ENCODE data around the gene TTLL12.
A peak's percentile ranks its signal among the peaks of the same experiment; 100 is the strongest.
"Not testable (repeated sequence)": the region's sequence is repeated elsewhere in the genome, so short reads cannot be mapped to it uniquely, and the experiment has no call there.

Gene TTLL12

DNA sequence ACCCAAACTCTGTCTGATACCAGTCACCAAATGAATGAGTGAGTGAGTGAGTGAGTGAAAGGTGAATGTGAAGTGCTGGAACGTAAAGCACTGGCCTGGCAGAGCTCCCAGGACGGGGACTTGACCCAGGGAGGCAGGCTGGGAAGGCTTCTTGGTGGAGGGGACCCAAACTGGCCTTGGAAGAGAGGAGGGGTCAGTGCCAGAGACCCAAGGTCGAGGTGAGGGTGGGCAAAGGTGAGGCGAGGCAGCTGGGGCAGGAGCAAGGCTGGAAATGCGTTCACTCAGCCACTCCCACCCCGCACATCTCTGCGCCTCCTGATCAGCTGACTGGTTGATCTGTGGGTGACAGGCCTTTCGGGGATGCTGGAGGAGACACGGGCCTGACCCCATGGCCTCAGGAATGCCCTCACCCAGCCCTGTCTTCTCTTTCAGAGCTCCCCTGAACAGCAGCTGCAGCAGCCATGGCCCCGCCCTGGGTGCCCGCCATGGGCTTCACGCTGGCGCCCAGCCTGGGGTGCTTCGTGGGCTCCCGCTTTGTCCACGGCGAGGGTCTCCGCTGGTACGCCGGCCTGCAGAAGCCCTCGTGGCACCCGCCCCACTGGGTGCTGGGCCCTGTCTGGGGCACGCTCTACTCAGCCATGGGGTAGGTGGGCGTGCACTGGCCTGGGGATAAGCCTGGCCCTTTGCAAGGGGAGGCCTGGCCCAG, 28.0 kb downstream of the TTLL12 start:
- DNase-seq (ENCODE audit: insufficient read length, low spot score) = no peak

DNA sequence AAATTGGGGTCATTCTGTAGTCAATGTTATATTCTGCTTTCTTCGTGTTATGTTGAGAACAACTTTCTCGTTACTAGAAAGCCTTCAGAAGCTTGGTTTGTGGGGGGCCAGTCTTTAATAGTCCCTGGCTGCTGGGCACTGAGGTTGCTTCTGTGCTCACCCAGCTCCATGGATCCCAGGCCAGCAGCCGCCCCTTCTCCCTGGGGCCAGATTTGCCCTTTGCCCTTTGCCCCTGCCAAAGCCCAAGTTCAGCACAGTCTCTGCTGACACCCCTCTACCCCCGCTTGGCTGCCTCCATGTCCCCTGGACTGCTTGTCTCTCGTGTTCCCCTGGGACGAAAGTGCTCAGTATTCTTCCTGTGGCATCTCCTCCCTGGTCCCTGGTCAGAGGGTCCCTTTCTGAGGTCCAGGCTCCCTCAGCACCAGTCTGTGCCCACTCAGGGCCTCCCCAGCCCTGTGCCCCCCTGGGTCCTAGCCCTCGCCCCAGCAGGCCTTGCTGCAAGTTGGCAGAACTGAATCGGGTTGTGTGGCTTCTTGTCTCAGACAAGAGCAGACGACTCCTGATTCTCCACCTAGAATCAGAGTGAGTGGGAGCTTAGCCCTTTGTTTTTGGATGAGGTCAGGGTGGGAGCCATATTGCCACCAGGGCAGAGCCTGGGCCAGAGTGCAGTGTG, 28.9 kb downstream of the TTLL12 start:
- DNase-seq (ENCODE audit: insufficient read length, low spot score) (no peak), FAIRE-seq (no peak)

More for the DNA sequence above, 28.0 kb downstream of the TTLL12 start:
- FAIRE-seq = no peak

DNA sequence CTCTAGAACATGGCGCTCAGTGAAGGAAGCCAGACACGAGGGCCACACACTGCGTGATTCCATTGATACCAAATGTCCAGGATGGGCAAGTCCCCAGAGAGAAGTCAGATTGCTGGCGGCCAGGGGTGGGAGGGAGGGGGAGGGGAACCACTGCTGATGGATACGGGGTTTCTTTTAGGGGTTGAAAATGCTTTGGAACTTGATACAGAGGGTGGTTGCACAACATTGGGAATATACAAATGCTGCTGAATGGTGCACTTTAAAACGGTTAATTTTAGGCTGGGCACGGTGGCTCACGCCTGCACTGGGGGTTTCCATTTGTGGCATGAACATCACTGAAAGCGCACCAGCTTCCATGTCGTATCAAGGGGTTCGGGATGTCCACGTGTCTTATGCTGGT, 30.5 kb downstream of the TTLL12 start:
- FAIRE-seq = no peak
- no peak for DNase-seq (ENCODE audit: insufficient read length, low spot score)

DNA sequence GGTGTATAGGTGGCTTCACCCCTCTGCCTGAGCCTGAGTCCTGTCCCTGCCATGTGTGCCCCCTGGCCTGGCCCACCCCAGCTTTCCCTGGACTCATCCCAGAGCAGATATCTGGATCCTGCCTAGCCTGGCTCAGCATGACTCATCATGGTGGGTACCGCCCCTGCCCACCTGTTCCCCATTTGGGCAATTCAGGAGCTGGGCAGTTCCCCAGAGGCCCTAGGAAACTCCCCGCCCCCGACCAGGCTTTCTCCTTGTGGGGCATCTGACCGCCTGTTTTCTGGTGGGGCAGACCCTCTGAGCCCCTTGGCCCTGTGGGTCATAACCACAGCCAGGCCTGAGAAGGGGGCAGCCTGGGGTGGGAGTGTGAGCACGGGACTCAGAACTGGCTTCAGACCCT, 31.1 kb downstream of the TTLL12 start:
- no peak for FAIRE-seq

DNA sequence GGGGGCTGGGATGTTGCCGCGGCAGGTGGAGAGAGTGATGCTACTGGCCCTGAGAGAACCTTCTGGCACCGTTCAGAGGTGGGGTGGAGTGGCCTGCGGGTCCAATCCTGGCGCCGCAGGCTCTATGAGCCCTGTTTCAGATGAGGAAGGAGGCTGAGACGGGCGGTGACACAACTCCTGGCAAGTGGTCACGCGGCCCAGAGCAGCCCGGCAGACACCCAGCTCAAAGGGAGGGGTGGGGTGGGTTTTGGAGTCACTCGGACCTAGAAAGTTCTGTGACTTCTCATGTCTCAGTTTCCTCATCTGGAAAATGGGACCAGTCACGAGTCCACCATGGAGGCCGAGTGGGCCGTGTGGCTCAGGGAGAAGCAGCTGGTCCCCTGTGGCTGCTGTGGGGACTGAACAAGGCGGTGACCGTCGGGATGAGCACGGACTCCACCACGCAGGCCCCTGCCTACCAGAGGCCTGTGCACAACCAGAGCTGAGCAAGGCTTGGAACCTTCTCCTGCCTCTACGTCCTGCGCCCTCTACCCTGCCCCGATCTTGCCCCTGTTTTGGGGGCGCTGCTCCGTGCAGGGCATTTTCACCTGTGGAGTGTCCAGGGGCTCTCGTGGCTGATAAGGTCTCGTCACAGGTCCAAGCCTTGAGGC, 31.9 kb downstream of the TTLL12 start:
- DNase-seq (ENCODE audit: insufficient read length, low spot score) (no peak), FAIRE-seq (no peak)

More for the DNA sequence above, 31.1 kb downstream of the TTLL12 start:
- DNase-seq (ENCODE audit: insufficient read length, low spot score) = no peak

DNA sequence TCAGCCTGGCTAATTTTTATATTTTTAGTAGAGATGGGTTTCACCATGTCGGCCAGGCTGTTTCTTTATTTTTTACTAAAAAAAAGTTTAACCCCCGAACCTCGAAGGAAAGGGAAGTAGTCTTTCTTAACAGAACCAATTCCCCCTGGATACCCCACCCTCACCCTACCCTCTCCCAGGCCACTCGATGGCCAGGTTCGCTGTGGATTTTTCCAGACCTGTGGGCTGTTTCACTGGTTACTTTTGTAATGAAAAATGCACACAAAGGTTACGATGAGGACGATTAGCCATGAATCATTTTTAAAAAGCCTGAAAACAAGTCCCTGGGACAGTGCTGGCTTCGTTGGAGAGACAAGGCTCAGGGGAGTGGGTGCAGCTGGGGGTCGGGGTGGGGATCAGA, 33.0 kb downstream of the TTLL12 start:
- no peak for DNase-seq (ENCODE audit: insufficient read length, low spot score)
- FAIRE-seq = no peak

DNA sequence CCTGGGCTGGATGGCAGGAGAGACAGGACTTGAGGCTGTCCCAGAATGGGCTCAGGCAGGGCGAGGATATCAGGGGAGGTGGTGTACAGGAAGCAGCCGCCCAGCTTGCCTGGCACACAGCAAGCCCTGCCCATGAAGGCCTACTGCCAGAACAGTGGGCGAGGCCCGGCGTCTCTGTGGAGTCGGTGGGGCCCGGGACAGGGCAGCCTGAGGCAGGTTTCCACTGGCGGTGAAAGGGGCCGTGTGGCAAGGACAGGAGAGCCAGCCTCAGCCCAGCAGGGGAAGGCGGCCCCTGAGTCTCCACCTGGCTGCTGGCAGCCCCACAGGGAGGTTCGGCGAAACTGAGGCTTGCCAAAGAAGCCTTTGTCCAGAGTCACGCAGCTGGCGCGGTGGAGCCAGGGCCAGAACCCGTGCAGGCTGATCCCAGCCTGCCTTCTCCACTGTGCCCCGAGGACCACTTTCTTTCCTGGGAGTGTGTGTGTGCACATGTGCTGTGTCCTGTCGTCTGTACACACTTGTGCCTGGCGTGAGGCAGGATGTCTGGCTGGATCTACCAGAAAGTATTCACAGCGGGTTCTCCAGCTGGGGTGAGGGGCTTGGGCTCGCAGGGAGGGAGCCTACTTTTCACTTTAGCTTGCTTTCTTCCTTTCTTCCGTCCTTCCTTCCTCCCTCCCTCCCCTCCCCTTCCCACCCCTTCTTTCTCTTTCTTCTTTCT, 34.4 kb downstream of the TTLL12 start:
- peak; percentile 91 for FAIRE-seq

DNA sequence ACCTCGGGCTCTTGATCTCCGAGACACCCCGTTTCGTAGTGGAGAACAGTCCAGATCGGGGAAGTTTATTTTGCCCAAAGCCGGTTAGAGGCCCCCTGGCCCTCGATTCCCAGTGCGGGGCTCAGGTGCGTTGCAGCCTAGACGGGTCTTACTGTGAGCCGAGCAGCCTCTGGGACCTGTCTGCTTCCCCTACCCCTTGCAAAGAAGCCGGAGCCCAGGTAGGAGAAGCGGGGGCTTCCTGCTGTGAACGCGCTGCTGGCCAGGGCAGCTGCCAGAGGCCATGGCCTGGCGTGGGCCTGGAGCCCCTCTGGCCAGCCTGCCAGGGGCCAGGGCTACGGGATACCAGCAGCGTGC, 35.0 kb downstream of the TTLL12 start:
- no peak for DNase-seq (ENCODE audit: insufficient read length, low spot score)
- peak; percentile 51 for FAIRE-seq

More for the DNA sequence above, 34.4 kb downstream of the TTLL12 start:
- peak; percentile 50 for DNase-seq (ENCODE audit: insufficient read length, low spot score)

DNA sequence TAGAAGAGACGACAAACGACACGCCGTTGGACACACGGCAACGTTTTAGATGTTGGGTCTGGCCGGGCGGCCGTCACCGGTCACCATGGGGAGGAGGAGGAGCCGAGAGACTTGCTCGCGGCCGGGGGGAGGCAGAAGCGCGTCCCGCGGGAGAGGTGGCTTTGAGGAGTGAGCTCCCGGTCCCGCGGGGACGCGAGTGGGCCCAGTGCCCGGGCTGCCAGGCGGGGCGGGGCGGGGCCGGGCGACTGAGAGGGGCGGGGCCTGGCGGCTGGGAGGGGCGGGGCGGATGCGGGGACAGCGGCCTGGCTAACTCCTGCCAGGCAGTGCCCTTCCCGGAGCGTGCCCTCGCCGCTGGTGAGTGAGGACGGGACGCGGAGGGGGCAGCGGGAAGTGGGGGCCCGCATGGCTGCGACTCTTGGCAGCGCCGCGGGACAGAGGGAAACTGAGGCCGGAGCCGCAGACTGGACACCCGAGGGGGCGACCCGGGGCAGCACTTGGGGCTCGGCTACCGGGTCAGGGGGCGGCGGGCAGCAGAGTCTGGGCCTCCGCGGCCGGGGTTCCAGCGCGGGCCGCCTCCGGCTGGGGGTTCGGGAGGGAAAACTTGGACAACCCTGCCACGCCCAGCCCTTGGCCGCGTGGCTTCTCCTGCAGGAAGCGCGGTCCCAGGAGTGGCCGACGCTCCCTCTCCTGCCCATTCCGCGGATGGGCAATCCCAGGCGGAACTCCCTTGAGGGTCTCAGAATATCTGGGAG, 35.5 kb downstream of the TTLL12 start, which contains the start of gene TSPO:
TSPO (plus strand) TSS at position 309 of the 752 bp plus-strand sequence. CDS start 7,680 bp downstream, outside the sequence.
- FAIRE-seq = no peak
- DNase-seq (ENCODE audit: insufficient read length, low spot score) = peak; percentile 59

DNA sequence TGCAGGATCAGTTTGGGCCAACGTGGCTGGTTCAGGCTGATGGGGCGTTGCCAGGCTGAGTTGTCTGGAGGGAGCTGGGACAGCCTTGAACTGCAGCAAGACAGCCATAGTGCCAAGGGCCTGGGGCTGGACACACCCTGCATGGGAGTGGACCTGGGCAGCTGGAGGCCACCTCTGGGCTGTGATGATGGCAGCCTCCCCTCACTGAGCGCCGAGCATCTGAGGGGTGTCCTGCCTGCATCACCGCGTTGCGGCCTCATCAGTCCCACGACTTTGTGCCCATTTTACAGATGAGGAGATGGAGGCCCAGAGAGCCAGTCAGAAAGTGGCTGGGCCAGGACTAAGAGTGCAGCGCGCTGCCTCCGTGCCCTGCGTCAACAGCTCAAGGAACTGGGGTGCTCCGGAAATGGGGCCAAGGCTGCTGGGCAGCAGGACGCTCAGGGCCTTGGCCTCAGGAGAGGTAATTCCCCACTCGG, 36.2 kb downstream of the TTLL12 start:
- no peak for FAIRE-seq
- DNase-seq (ENCODE audit: insufficient read length, low spot score) = no peak

DNA sequence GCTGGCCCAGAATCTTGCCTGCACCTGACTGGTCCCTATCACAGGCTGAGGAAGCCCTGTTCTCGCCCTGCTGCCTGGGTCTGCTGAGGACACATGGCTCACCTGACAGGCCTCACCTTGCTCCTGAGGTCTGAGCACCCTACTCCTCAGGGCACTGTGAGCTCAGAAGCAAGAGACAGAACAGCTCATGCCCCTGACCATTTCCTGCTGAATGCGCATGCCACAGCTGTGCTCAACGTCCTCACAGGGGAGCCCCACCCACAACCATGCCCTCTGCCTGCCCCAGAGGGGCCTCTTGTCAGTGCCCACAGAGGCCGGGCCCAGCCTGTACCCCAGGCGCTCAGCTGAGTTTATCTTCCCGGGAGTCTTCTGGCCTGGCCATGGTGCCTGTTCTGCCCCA, 38.4 kb downstream of the TTLL12 start:
- DNase-seq (ENCODE audit: insufficient read length, low spot score) (no peak), FAIRE-seq (no peak)

DNA sequence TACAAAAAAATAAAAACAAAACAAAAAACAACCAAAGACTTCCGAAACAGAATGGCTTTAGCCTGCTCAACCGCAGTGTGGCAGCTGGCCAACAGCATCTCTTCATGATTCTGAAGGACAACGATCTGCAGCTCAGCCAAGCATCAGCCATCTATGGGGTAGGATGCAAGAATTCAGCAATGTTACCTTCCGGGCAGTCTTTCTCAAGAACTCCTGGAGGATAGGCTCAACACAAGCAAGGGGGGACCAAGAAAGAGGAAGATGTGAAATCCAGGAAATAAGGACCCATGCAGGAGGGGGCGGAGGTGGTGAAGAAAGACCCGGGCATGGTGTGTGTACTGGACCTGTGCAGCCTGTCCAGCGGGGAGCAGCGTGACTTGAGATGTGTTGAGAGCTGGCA, 39.1 kb downstream of the TTLL12 start:
- DNase-seq (ENCODE audit: insufficient read length, low spot score) = peak; percentile 62
- FAIRE-seq = peak; percentile 95

DNA sequence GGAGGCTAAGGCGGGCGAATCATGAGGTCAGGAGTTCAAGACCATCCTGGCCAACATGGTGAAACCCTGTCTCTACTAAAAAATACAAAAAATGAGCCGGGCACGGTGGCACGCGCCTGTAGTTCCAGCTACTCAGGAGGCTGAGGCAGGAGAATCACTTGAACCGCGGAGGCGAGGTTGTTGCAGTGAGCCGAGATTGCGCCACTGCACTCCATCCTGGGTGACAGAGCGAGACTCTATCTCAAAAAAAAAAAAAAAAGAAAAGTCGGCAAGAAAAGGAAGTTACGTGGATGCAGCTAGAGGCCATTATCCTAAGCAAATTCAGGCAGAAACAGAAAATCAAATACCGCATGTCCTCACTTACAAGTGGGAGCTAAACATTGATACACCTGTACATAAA, 40.6 kb downstream of the TTLL12 start:
- not testable (repeated sequence) for FAIRE-seq; DNase-seq (ENCODE audit: insufficient read length, low spot score)

DNA sequence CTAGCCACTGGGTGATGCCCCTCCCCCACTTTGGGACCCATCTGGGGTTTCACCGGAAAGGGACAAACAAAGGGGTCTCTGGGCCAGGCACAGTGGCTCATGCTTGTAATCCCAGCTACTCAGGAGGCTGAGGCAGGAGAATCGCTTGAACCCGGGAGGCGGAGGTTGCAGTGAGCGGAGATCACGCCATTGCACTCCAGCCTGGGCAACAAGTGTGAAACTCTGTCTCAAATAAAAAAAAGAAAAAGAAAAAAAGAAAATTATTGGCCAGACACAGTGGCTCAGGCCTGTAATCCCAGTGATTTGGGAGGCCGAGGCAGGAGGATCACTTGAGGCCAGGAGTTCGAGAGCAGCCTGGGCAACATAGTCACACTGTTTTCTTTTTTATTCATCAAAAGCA, 41.6 kb downstream of the TTLL12 start:
- FAIRE-seq; DNase-seq (ENCODE audit: insufficient read length, low spot score): not testable (repeated sequence)

DNA sequence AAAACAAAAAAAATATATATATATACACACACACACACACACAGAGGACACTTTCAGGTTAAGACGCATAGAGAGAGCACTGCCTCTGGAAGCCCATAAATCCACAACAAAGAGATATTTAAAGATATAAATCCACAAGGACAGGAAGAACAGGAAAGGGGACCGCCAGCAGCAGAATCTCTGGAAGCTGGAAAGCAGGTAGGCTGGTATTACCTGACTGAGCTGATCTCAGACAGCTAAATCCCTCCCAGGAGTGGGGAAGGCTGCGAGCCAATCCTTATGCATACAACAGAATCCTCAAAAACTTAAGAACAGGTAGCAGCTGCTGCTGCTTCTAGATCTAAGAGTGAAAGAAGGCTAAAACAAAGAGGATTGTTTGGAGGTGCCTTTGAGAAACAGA, 42.0 kb downstream of the TTLL12 start:
- no peak for DNase-seq (ENCODE audit: insufficient read length, low spot score)
- FAIRE-seq = no peak

DNA sequence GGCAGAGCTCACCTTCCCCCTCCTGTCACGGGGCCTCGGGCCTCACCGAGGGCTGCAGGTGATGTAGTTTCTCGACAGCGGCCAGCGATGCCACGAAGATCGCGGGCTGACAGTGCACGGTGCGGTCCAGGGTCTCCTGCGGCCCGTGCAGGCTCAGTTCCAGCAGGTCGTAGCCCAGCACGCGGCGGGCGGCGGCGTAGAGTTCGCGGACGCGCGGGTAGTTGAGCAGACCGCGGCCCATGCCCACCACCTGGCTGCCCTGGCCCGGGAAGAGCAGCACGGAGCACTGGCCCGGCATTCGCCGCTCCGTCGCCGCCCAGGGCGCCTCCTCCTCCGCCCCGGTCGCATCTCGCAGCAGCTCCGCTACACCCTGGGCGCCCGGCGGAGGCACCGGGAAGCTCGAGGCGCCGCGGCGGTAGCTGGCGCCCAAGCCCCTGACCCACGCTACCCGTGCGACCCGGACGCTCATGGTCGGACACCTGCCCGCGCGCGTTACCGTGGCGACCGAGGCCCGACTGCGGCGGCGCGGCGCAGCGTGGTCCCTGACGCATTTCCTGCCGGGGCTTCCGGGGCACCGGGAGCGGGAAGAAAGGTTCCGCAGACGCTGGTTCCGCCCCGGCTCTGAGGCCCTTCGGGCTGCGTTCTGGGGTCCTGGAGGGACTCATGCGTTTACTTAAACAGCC, 43.9 kb downstream of the TTLL12 start, which contains the start of gene MCAT:
MCAT (minus strand) TSS at position 519 of the 683 bp plus-strand sequence; CDS start at position 469, 50 bp downstream.
- peak; percentile 87 for DNase-seq (ENCODE audit: insufficient read length, low spot score)
- peak; percentile 94 for FAIRE-seq

DNA sequence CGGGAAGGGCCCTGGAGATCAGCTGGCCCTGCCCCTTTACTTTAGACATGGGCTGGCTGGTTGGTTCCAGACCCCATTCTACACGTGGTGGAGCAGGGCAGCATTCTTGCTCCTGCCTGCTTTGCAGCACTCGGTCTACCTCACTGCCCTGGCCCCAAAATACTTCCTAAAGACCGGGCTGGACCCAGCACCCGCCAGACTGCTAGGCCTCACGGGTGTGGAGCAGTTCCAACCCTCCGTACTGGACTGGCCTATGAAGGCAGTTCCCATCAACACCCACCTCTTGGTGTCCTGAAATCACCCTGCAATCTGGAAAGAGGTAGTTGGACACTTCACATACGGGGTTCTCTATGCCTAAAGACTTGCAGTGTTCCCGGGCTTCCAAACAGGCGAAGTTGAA, 50.1 kb downstream of the TTLL12 start:
- no peak for FAIRE-seq
- DNase-seq (ENCODE audit: insufficient read length, low spot score) = no peak

DNA sequence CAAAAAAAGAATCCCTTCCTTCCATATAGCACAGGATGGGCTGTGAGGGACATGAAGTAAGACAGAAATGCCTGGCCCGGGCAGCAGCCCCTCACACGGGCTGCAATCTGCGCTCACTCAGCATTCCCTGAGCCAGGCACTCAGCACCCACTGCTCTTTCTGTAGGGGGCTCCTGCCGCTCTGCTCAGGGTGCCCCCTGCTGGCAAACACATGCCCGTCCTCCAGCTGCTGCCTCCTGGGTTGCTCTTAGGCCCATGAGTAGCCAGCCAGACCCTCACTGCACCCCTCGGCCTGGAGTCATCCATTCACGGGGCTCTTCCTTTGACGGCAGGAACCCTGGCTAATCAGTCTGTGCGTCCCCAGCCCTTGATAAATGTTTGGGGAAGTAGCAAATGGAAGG, 50.7 kb downstream of the TTLL12 start:
- DNase-seq (ENCODE audit: insufficient read length, low spot score) (no peak), FAIRE-seq (peak; percentile 72)

DNA sequence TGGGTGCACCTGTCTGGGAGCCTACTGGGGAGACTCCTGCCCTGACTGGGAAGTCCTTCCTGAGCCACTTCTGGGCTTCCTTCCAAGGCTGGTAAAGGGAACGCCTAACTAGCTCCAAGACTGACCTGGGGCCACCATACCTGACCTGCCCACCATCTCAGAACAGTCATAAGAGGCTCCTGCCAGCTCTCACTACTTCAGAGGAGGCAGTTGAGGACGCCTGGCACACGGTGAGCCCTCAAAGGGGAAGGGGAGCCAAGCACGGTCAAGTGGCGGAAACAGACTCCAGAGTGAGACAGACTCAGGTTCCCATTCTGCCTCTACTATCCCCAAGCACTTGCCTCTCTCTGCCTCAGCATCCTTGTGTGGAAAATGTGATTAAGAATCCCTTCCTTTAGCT, 51.4 kb downstream of the TTLL12 start:
- no peak for FAIRE-seq
- no peak for DNase-seq (ENCODE audit: insufficient read length, low spot score)

DNA sequence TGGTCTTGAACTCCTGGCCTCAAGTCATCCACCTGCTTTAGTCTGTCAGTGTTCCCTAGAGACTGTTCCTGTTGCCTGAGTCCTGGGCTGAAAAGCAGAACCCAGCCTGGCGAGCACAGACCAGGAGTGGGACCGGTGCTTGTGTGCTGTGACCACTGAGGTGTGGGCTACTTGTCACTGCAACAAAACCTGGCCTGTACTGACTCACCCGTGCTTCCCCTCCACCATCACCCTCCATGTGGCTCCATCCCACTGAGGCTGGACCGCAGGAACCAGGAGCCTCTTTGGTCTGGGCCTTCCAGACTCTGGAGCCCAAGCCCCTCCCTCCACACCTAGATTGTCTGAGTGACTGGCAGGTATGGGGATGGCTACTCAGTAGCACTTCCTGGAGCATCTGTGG, 52.4 kb downstream of the TTLL12 start:
- no peak for FAIRE-seq
- DNase-seq (ENCODE audit: insufficient read length, low spot score) = no peak

Data from GM19239 (cell line).